ENCODE data around the gene IFI16.

DNA sequence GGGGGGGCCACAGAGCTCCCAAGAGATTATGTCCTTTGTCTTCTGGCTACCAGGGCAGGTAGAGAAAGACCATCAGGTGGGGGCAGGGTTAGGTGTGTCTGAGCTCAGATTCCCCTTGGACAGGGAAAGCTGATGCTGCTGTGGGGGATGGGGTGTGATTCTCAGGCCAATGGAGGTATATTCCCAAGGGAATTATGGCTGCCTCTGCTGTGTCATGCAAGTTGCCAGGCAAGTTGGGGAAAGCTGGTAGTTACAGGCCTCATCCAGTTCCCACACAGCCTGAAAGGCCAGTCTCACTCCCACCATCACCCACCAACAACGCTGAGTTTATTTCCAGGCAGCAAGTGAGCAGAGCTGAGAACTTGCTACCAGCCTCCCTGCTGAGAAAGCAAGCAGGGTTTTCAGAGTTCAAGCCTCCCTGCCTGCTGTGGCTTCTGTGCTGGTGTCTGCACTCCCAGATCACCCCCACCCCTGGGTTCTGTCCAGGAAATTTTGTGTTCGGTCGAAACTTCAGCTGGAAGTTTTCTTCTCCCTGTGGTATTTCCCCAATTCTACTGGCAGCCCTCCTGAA lies 21.3 kb downstream of the IFI16 start:
- TF ChIP-seq, protein P1, sequence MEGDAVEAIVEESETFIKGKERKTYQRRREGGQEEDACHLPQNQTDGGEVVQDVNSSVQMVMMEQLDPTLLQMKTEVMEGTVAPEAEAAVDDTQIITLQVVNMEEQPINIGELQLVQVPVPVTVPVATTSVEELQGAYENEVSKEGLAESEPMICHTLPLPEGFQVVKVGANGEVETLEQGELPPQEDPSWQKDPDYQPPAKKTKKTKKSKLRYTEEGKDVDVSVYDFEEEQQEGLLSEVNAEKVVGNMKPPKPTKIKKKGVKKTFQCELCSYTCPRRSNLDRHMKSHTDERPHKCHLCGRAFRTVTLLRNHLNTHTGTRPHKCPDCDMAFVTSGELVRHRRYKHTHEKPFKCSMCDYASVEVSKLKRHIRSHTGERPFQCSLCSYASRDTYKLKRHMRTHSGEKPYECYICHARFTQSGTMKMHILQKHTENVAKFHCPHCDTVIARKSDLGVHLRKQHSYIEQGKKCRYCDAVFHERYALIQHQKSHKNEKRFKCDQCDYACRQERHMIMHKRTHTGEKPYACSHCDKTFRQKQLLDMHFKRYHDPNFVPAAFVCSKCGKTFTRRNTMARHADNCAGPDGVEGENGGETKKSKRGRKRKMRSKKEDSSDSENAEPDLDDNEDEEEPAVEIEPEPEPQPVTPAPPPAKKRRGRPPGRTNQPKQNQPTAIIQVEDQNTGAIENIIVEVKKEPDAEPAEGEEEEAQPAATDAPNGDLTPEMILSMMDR (IDR thresholded peaks at IDR 0.05; ENCODE audit: extremely low read depth in 1 of 2, insufficient read depth in 1 of 2, low read depth in 1 of 2, low read length in 2 of 2) = no peak
- TF ChIP-seq EZH2 (IDR thresholded peaks at IDR 0.05; ENCODE audit: borderline replicate concordance, low read depth, low read length, severe bottlenecking) (no peak), FOS (IDR thresholded peaks at IDR 0.05; ENCODE audit: borderline replicate concordance, insufficient read depth, low read length) (no peak), POLR2A (IDR thresholded peaks at IDR 0.05; ENCODE audit: low read depth, low read length) (no peak), POLR2AphosphoS5 (IDR thresholded peaks at IDR 0.05; ENCODE audit: insufficient read depth, low read depth, low read length) (no peak)
- TF ChIP-seq, protein P2, sequence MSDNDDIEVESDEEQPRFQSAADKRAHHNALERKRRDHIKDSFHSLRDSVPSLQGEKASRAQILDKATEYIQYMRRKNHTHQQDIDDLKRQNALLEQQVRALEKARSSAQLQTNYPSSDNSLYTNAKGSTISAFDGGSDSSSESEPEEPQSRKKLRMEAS (IDR thresholded peaks at IDR 0.05; ENCODE audit: insufficient read depth, insufficient read length) = no peak

All from endothelial cell of umbilical vein (primary cell).